ENCODE data around the gene HCRTR1.
A peak's percentile ranks its signal among the peaks of the same experiment; 100 is the strongest.

Gene HCRTR1

DNA sequence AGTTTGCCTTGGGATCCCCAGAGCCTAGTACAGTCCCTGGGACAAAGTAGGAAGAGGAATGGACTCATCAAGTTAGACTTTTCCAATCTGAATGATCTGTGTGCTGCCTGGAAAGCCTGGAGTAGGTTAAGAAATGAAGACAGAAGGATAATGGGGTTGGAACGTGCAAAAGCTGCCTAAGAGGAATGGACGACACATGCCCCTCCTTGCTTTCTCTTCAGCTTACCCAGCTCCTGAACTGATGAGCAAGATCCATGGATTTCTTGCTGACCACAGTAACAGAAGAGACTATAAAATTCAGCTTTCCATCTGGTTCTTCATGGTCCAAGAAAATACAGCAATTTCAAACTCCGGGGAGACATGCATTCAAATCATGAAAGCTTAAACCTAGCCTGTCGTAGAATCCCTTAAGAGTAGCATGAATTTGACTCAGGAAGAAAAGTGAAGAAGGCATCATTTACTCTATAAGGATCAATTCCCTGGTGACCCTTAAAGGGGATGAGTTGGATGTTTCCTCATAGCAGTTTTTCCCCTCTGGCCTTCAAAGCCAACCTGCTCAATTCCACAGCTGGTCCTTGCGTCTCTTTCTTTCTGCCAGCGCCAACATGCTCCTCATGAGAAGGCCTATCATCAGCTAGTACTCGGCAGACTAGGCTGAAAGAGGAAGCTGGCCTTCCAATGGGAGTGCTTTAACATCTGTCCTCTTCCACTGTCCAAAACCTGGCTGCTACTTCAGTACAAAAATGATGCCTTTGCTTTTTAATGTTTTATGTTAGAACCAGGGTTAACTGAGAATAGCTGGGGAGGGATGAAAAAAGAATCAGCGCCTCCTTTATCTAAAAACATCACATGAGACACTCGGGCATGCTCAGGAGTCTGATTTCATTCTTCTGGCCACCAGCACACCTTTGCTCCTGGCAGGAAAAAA lies 32.9 kb downstream of the HCRTR1 start:
- no peak for DNase-seq (ENCODE audit: low read depth in 2 of 2)

DNA sequence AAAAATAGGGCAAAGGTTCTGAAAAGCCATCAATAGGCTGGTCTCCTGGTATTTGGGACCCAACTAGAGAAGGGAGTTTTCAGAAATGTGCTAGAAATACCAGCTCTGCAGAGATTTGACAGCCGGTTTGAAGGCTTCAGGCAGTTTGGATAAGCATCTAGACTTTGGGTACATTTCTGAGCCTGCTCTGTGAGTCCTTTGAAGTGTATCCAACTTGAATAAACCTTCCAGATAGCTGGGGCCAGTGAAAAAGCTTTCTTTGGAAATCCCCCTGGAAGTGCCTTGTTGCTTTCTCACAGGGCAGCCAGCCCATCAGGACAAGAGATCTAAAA lies 33.6 kb downstream of the HCRTR1 start:
- no peak for DNase-seq (ENCODE audit: low read depth in 2 of 2)

DNA sequence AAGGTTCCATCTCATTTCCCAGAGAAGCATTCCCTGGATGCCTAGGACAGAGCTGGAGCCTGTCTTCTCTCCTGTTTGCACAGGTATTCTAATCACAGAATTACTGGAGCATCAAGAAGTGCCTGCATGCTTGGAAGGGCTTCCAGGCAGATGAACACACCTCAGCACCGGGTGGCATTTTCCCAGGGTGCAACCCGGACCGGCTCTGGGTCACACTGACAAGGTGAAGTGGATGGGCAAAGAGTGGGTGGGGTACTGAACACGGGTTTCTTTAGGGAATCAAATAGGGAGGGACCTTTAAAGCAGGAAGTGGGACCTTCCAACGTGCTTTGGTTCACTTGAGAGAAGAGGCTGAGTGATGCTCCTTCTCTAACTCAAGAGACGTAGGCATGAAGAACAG lies 34.3 kb downstream of the HCRTR1 start:
- no peak for DNase-seq (ENCODE audit: low read depth in 2 of 2)

DNA sequence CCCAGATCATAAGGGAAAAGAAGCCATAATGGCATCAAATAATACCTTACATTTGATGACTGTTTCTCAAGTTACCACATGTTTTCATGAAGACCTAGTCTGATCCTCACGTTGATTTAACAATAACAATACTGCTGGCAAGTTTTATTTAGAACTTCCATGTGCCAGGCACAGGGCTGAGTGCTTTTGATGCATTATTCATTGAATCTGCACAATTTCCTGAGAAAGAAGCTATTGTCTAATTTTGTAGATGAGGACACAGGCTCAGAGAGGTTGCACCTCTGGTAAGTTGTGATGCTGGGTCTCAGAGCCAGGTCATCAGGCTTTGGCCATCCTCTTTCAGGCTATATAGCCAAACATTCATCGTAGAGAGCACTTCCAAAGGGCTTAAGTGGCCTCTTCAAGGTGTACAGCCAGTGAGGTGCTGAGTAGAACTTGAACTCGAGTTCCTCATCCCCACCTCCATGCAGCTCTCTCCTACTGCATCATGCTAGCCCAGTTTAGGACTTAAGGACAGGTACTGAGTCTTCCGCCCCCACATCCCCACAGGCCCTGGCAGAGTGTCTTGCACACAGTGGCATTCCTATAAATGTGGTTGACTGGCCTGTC lies 35.5 kb downstream of the HCRTR1 start:
- no peak for DNase-seq (ENCODE audit: low read depth in 2 of 2)

DNA sequence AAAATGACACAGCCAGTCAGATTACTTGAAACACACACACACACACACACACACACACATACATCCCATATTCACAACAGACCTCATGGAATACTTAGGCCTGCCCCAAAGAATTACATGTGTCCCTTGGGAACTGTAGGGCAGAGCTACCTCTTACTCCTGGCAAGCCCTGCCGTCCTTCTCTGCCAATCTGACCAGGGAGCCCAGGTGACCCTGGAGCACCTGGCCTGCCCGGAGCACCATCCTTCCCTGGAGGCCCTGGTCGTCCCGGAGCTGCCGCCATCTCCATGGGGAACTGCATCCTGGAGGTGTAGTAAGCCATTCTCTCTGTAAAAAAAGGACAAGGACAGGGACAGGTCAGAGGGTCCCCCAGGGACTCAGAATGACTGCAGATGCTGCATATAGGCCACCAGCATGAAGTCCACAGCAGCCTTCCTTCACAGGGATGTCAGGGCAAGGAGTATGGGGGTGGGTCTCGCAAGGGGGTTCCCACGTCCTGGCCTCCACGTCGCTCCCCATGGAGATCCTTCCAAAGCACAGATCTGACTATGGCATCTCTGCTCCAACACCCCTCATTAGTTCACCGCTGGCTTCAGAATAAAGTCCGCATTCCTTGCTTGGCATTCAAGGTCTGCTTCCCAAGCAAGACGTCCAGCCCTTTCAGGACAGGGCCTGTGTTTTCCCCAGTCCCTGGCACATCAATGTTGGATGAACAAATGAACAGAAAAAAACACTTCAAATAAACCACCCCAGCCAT lies 36.4 kb downstream of the HCRTR1 start:
- no peak for DNase-seq (ENCODE audit: low read depth in 2 of 2)

DNA sequence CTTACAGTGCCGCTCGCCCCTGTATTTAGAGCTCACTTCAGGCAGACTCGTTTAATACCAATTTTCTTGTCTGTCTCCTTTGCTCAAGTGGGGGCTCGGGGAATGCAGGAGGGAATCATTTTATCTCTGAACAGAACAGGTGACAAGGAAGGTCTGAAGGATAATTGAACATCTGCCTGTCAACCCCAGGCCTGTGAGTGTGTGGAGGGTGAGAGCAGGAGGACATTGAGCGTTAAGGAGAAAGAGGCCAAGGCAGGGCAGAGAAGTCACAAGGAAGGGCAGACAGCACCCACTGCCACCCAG lies 36.9 kb downstream of the HCRTR1 start:
- no peak for DNase-seq (ENCODE audit: low read depth in 2 of 2)

DNA sequence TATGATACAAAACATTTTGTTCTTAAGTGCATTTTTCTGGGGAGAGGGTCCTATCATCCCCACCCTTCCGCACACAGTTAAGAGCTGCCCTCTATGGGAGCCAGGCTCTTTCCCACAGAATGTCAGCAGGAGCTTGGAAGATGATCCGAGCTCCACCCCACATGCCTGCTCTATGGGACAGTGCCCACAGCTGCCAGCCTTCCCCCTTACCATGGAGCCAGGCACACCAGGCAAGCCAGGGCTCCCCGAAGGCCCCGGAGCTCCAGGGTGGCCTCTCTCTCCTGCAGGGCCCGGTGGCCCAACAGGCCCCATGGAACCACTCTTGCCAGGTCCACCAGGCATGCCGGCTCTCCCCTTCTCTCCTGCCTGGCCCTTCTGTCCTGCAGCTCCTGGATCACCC lies 37.6 kb downstream of the HCRTR1 start:
- no peak for DNase-seq (ENCODE audit: low read depth in 2 of 2)

DNA sequence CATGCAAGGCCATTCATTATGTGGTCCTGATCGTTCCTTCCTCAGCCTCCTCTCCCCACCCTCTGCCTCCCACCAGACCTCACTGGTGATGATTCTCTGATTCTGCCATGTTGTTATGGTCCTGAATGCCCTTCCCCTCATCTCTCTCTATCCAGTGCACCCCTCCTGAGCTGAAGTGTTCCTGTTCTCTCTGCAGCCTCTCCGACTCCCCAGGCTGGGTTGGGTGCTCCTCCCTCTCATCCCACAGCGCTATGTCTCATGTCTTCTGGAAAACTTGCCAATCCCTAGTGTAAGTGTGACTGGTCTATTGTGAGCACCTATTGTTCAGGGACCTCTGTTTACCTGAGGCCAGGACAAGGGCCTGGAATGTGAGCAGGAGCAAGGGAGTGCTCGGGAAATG lies 38.3 kb downstream of the HCRTR1 start:
- no peak for DNase-seq (ENCODE audit: low read depth in 2 of 2)

DNA sequence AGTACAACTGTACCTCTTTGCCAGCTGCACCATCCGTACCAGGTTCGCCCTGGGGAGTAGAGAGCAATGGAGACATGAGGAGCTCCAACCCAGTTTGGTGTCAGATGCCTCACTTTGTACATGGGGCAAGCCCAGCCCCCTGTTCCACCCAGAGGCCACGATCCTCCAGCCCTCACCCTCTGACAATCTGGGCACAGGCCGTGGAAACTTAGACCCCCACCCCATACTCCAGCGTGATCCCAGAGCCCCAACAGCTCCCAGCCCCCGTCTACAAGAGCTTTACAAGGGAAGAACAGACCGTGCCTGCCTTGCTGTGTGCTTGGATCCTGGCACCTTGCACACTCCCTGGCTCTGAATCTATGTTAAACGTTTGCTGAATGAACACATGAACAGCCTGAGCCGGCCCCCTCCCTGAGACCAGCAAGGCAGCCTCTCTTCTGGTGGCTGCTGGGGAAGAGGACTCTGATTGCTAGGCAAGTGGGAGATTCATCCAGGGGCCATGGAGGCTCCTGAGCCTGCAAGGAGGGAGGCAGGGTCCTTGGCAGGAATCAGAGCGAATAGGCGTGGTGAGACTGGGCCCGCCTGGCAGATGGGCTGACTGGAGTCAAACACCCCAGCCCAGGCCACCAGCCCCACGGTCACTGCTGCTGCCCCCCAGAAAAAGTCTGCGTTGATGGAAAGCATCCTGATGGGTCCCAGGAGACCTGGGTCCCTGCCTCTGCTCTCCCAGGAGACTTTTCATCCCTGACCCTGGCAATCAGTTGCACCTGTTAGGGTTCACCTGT lies 39.7 kb downstream of the HCRTR1 start:
- no peak for DNase-seq (ENCODE audit: low read depth in 2 of 2)

DNA sequence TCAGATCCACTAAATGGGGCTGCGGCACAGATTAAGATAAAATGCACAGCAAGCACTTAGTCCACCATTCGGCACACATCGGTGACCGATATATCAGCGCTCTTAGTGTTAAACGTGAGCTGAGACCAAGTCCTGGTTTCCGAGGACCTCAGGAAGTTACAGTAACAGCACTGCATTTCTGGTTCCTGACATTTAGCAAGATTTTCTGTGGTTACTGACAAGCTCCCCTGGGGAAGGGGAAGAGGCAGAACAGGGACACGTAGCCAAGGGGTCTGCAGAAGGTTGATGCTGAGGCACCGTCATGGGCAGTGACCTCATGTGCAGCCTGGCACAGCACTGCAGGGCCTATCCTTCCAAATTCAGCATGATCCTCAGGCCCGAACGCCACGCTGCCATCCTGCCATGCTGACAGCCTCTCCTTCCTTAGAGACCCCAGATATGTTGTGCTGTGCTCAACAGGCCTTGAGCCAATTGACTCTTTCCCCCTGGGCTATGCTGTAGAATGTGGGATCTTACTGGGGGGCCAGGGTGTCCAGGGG lies 40.6 kb downstream of the HCRTR1 start:
- DNase-seq (ENCODE audit: low read depth in 2 of 2), result no peak

DNA sequence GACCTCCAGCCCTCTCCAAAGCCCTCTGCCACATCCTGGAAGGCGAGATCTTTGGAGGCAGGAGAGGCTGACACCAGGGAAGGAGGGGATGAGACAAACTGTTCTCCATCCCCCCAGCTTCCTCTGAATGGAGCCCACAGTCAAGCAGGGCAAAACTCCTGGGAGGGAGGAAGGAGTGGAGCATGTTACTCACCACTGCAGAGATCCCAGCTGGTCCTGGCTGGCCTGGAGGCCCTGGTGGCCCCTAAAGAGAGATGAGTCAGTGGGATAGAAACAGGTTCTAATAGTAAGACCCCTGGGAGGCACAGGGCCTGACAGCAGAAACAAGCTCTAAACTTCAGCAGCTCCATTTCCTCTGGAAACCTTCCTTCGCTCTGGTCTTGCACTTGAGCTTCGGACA lies 41.2 kb downstream of the HCRTR1 start:
- no peak for DNase-seq (ENCODE audit: low read depth in 2 of 2)

DNA sequence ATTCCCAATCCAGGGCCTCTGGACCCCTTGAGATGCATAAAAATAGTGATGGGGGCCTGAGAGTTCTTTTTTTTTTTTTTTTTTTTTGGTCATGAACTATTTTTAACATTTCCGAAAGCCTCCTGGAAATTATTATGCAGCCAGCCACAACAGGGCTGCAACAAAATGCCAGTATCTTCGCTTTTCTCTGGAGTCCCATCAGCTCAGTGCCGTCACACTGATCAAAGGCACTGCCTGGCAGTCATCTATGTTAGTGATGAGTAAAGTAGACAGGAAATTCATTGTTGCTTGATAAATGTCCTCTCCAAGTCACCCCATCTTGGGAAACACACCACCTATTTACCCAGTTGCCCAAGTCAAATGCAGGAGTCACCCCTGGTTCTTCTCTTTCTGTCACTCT lies 42.4 kb downstream of the HCRTR1 start:
- DNase-seq (ENCODE audit: low read depth in 2 of 2), result no peak

DNA sequence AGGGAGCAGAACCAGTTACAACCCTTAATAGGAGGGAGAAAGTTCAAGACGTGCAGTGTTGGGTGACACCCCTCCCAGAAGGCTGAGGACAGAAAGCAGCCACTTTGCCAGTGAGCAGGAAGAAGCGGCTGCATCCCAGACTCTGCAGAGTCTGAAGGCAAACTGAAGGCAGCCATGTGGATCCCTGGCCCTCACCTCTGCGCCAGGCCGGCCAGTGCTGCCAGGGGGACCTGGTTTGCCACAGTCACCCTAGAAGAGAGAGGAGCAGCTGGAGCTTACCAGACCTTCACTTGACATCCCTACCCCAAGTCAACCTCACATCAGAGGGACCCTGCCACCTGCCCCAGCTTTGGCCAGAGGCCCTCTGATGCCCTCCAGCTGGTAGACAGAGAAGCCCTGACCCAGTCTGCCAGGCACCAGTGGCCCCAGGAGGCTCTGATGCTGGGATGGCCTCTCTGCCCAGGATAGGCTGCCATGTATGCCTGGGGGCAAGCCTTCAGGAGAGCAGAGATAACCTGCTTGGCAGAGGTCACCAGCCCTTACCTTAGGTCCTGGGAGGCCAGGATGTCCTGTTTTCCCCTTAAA lies 43.5 kb downstream of the HCRTR1 start:
- no peak for DNase-seq (ENCODE audit: low read depth in 2 of 2)

DNA sequence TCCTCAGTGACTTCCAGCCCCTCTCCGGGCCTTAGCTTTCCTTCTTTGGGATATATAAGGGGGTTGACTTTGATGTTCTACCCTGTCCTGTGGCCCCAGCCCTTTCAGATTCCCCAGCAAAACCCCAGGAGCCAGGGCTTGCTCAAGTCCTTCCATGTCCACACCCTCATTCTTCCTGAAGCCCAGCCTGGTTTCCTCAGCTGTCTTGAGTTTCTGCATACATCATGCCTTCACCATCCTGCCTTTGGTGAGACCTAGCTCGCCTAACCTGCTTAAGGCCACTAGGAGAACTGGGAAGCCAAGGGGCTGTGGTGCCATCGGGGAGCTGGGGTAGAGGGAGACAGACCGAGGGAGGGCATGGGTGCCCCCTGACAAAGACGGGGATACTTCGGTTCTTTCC lies 44.4 kb downstream of the HCRTR1 start:
- no peak for DNase-seq (ENCODE audit: low read depth in 2 of 2)

DNA sequence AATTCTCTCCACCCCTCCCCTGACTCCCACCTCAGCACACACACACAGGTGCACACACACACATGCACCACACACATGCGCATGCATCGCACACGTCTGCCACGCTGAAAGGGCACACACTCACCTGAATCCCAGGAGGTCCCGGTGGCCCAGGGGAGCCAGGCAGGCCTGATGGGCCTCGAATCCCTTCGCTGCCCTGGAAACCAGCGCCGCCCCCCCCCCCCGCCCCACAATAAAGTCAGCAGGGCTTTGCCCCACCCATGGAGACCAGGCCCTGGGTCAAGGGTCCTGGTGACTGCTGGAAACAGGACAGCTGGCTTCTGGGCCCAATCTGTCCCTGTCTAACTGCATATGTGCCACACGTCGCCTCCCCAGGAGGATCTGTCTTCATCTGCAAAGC lies 45.0 kb downstream of the HCRTR1 start:
- no peak for DNase-seq (ENCODE audit: low read depth in 2 of 2)

DNA sequence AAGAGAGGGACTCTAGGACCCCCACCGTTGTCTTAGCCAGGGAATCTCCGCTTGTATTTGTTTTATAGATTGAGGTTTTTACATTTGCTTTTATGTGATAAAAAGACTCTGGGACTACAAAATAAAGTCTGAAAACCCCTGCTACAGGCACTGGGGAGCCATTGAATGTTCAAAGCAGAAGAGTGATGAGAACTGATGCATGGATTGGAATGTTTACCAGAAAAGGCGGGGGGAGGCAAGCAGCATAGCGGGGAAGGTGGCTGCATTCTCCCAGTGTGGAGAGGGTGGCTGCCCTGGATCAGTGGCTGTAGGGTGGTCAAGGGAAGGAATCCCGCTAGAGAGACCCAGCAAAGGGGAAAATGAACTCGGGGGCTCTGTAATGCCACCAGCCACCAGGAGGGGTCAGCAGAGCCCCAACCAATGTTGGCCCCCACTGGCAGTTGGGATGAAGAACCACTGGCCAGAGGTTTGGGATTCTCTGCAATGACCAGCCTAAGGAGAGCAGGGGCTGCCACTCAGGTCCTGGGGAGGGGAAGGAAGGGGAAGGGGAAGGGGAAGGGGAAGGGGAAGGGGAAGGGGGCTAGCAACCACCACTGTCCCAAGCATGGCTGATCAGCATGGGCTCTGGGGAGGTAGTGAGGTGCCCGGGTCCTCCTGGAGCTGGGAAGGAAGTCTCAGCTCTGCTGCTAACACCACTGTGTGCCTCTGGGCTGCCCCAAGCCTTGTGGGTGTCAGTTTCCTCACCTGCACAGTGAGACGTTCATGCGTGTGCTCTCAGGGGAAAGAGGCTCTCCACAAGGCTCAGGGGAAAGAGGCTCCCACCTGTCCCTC lies 46.3 kb downstream of the HCRTR1 start:
- DNase-seq (ENCODE audit: low read depth in 2 of 2), result peak; percentile 20 to 21

DNA sequence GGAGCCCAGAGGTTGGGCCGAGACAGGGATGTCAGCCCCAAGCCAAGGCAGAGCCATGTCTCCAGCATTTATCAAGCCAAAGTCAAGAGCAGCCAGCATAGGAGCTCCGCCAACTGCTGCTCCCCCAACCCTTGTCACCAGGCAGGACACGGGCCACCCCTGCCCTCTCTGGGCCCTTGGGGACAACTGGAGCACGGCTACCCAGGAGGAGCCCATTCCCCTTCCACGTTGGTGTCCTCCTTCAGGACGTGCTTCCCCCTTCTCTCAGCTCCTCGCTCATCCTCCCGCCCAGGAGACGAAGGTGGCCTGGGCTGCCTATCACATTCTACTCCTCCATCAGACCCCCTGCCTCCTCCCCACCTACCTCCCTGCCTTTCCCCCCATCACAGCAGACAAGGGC lies 47.0 kb downstream of the HCRTR1 start:
- DNase-seq (ENCODE audit: low read depth in 2 of 2), result no peak

DNA sequence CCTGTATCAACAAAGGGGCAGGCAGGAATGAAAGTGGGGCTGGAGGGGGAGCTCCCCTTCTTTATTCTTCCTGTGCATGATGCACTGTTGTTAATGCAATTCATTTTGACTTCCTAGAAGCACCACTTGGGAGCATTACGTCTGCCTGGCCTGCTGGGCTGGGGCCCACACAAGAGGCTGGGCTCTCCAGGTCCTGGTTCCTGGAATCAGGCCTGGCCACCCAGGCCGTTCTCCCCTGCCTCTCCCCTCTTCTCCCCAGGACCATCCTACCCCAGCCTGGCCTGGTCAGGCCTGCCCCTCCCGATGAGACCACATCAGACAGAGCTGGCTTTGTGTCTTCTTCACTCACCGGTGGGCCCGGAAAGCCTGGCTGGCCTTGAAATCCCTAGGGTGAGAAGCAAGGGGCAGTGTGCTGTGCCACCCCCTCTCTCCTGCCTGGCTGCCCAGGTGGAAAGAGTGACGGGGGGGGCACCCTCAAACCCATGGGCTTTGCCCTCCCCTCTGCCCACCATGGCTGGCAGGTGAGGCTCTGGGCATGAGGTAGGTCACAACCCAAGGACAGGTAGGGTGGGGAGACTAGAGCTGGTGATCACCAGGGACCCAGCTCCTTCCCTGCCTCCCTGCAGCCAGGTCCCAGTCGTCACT lies 47.9 kb downstream of the HCRTR1 start:
- no peak for DNase-seq (ENCODE audit: low read depth in 2 of 2)

DNA sequence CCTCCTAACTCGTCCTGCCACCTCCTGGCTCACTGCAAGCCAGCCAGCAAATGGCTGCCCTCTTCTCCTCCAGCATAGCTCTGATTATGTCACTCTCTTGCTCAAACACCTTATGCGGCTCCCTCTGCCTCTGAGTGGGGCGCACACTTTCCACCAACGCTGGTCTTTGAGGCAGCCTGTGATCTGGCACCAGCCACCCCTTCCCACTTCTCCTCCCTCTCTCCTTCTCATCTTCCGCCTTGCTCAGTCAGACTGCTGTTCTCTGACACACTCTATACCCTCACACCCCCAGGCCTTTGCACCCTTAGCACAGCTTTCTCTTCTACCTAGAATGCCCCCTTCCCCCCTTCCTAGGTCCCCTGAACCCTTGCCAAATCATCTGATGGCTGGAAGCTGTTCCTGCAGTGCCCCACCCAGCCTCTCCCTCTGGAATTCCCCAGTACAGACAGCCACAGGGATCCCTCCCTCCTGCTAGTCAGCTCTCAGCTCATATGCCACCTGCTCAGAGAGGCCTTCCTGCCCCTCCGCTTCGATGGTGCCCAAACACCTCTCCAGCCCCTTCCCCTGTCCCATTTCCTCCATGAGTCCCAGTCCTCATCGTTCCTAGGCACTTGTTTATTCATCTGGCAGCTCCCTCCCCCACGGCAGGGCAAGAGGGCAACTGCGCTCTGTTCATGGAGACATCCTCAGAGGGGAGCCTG lies 48.9 kb downstream of the HCRTR1 start:
- DNase-seq (ENCODE audit: low read depth in 2 of 2), result no peak

Data from stimulated activated CD8-positive, alpha-beta memory T cell treated with anti-CD3 and anti-CD28 coated beads, Interleukin-15, amount 100 ng/mL, for 48 hours (primary cell).